Astrocyte (in vitro differentiated cells and primary cell): ENCODE data around the gene CHAF1B. TPM values are rescaled to one million over a fixed set of nuclear protein-coding genes. Genes with fewer than 3 reads are reported as not detected.

Experiments
- DNase-seq: peaks from one replicate; pipeline ENCODE4 v3.0.0-alpha.2; 2010; ENCODE audit warnings: low read depth
- FAIRE-seq: peaks from 2 replicates; lab custom pipeline; 2011; peaks lifted over from hg19 to GRCh38; lab: Jason Lieb, UNC
- H2AFZ ChIP-seq: 2 replicates; pipeline ENCODE4 v1.6.0; 2012; ENCODE audit warnings: low read depth, low read length, inconsistent platforms
- H3K27ac ChIP-seq: 2 replicates; pipeline ENCODE4 v1.5.1; 2011; ENCODE audit warnings: low read depth, low read length, inconsistent platforms
- H3K27me3 ChIP-seq: 2 replicates; pipeline ENCODE4 v1.6.0; 2011; ENCODE audit warnings: low read length, inconsistent platforms; ENCODE audit not compliant: insufficient read depth
- H3K36me3 ChIP-seq: 2 replicates; pipeline ENCODE4 v1.5.1; 2011; ENCODE audit warnings: low read length, inconsistent platforms; ENCODE audit not compliant: insufficient read depth
- H3K4me1 ChIP-seq: 2 replicates; pipeline ENCODE4 v1.5.1; 2011; ENCODE audit warnings: low read length, inconsistent platforms; ENCODE audit not compliant: insufficient read depth
- H3K4me2 ChIP-seq: 2 replicates; pipeline ENCODE4 v1.6.0; 2012; ENCODE audit warnings: low read length, inconsistent platforms
- H3K4me3 ChIP-seq: 2 replicates; pipeline ENCODE4 v1.5.1; 2011; ENCODE audit warnings: low read depth, mild to moderate bottlenecking, low read length, inconsistent platforms; ENCODE audit not compliant: insufficient read depth
- H3K79me2 ChIP-seq: 2 replicates; pipeline ENCODE4 v1.6.0; 2012; ENCODE audit warnings: mild to moderate bottlenecking, low read length, inconsistent platforms; ENCODE audit not compliant: insufficient read depth
- H3K9ac ChIP-seq: 2 replicates; pipeline ENCODE4 v1.6.0; 2012; ENCODE audit warnings: mild to moderate bottlenecking, low read length, inconsistent platforms
- H3K9me3 ChIP-seq: 2 replicates; pipeline ENCODE4 v1.5.1; 2012; ENCODE audit warnings: low read depth, mild to moderate bottlenecking, low read length, inconsistent platforms; ENCODE audit not compliant: insufficient read depth
- H4K20me1 ChIP-seq: 2 replicates; pipeline ENCODE4 v1.6.0; 2012; ENCODE audit warnings: low read length, inconsistent platforms; ENCODE audit not compliant: insufficient read depth
- H3K27ac Mint-ChIP-seq: one replicate; pipeline ENCODE4 v1.8.0; 2021; ENCODE audit warnings: mild to moderate bottlenecking, mixed read lengths; ENCODE audit not compliant: unreplicated experiment
- H3K27me3 Mint-ChIP-seq: one replicate; pipeline ENCODE4 v1.8.0; 2021; ENCODE audit warnings: low read depth, mixed read lengths; ENCODE audit not compliant: unreplicated experiment
- H3K36me3 Mint-ChIP-seq: one replicate; pipeline ENCODE4 v1.8.0; 2021; ENCODE audit warnings: low read depth, mixed read lengths; ENCODE audit not compliant: unreplicated experiment
- H3K4me1 Mint-ChIP-seq: one replicate; pipeline ENCODE4 v1.8.0; 2021; ENCODE audit warnings: low read depth, mixed read lengths; ENCODE audit not compliant: unreplicated experiment
- H3K4me3 Mint-ChIP-seq: one replicate; pipeline ENCODE4 v1.8.0; 2021; ENCODE audit warnings: mild to moderate bottlenecking, moderate library complexity, mixed read lengths; ENCODE audit not compliant: unreplicated experiment
- H3K9me3 Mint-ChIP-seq: one replicate; pipeline ENCODE4 v1.8.0; 2021; ENCODE audit warnings: mild to moderate bottlenecking, mixed read lengths; ENCODE audit not compliant: unreplicated experiment
- EZH2 ChIP-seq: IDR thresholded peaks from 2 replicates; pipeline ENCODE4 v1.6.1; 2012; ENCODE audit warnings: mild to moderate bottlenecking, low read length, inconsistent platforms; ENCODE audit not compliant: insufficient read depth
- total RNA-seq: library from RNA; stranded (reverse); gene quantifications from 2 replicates; pipeline ENCODE4 v1.2.1, GENCODE V29; 2021
- TF ChIP-seq, protein P1 (sequence below): IDR thresholded peaks from 2 replicates; pipeline ENCODE4 v1.5.1; 2011; ENCODE audit warnings: low read depth, mild to moderate bottlenecking, inconsistent platforms, low read length, moderate library complexity; ENCODE audit not compliant: insufficient read depth

Gene CHAF1B
- total RNA-seq, 1 donor from 2014 or later: 2.8 TPM

DNA sequence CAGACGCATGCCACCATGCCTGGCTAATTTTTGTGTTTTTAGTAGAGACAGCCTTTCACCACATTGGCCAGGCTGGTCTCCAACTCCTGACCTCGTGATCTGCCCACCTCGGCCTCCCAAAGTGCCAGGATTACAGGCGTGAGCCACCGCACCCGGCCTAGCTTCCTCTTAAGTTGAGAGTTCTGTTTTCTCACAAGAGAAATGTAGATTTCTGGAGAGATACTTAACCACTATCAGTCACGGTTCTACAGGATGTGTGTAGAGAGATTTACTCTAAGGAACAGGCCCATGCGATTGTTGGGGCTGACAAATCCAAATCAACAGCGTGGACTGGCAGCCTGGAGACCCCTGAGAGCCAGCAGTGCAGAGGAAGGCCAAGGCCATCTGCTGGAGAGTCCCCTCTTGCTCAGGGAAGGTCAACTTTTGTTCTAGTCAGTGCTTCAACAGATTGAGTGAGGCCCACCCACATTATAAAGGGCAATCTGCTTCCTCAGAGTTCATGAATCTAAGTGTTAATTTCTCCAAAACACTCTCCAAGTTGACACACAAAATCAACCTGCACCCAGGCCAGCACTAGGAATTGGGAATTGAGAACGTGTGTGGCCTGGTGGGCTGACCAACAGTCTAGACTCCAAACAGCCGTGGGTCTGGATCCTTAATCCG is 38.7 kb downstream of the CHAF1B start:
- H3K27ac ChIP-seq: no peak overlapping the region
- H3K4me2 ChIP-seq: no peak overlapping the region
- H3K9me3 ChIP-seq: no peaks in the 10 kb centered on the region
- no peak for DNase-seq
- H3K27me3 Mint-ChIP-seq: no peaks in the 10 kb centered on the region
- H3K4me3 ChIP-seq: no peak overlapping the region
- H3K36me3 ChIP-seq: no peaks in the 10 kb centered on the region
- H4K20me1 ChIP-seq: no peaks in the 10 kb centered on the region
- H3K4me3 Mint-ChIP-seq: no peak overlapping the region
- H3K4me1 Mint-ChIP-seq: peaks cover 25% of the 10 kb centered on the region
- no peaks in the 10 kb centered on the region for H3K9me3 Mint-ChIP-seq
- no peaks in the 10 kb centered on the region for H3K36me3 Mint-ChIP-seq
- TF ChIP-seq EZH2: no peak
- TF ChIP-seq, protein P1, sequence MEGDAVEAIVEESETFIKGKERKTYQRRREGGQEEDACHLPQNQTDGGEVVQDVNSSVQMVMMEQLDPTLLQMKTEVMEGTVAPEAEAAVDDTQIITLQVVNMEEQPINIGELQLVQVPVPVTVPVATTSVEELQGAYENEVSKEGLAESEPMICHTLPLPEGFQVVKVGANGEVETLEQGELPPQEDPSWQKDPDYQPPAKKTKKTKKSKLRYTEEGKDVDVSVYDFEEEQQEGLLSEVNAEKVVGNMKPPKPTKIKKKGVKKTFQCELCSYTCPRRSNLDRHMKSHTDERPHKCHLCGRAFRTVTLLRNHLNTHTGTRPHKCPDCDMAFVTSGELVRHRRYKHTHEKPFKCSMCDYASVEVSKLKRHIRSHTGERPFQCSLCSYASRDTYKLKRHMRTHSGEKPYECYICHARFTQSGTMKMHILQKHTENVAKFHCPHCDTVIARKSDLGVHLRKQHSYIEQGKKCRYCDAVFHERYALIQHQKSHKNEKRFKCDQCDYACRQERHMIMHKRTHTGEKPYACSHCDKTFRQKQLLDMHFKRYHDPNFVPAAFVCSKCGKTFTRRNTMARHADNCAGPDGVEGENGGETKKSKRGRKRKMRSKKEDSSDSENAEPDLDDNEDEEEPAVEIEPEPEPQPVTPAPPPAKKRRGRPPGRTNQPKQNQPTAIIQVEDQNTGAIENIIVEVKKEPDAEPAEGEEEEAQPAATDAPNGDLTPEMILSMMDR: no peak
- H3K4me1 ChIP-seq: peaks cover 18% of the 10 kb centered on the region
- no peaks in the 10 kb centered on the region for H3K27me3 ChIP-seq
- H3K9ac ChIP-seq: no peak overlapping the region
- peaks cover 2% of the 10 kb centered on the region for H3K79me2 ChIP-seq
- H2AFZ ChIP-seq: no peak overlapping the region
- FAIRE-seq: no peak
- H3K27ac Mint-ChIP-seq: peak overlapping the region; percentile 58

DNA sequence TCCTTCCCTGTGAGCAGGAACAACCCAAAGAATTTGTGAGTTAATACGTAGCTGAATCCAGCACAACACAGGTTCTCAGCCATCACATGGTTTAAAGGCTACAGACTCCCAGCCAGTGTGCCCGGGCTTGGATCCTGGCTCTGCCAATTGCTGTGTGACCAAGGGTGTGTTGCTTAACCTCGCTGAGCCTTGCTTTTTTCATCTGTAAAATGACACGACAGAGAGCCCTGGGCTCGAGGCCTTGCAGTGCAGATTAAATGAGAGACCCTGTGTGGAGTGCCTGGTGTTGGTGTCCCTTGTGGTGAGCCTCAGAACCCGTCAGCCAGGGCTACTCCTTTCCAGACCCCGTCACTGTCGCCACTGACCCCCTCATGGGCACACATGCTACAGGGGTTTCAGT is 39.4 kb downstream of the CHAF1B start:
- no peaks in the 10 kb centered on the region for H3K9me3 Mint-ChIP-seq
- no peak overlapping the region for H3K27ac ChIP-seq
- no peak for FAIRE-seq
- H4K20me1 ChIP-seq: no peaks in the 10 kb centered on the region
- no peaks in the 10 kb centered on the region for H3K27me3 ChIP-seq
- H3K27ac Mint-ChIP-seq: peak overlapping the region; percentile 74
- no peaks in the 10 kb centered on the region for H3K9me3 ChIP-seq
- H3K27me3 Mint-ChIP-seq: no peaks in the 10 kb centered on the region
- H3K36me3 Mint-ChIP-seq: no peaks in the 10 kb centered on the region
- no peak overlapping the region for H2AFZ ChIP-seq
- peaks cover 7% of the 10 kb centered on the region for H3K79me2 ChIP-seq
- TF ChIP-seq, protein P1: no peak
- no peak for TF ChIP-seq EZH2
- DNase-seq: no peak
- peaks cover 31% of the 10 kb centered on the region for H3K4me1 Mint-ChIP-seq
- no peaks in the 10 kb centered on the region for H3K36me3 ChIP-seq
- no peak overlapping the region for H3K9ac ChIP-seq
- no peak overlapping the region for H3K4me3 Mint-ChIP-seq
- H3K4me1 ChIP-seq: peaks cover 25% of the 10 kb centered on the region
- no peak overlapping the region for H3K4me2 ChIP-seq
- no peak overlapping the region for H3K4me3 ChIP-seq

DNA sequence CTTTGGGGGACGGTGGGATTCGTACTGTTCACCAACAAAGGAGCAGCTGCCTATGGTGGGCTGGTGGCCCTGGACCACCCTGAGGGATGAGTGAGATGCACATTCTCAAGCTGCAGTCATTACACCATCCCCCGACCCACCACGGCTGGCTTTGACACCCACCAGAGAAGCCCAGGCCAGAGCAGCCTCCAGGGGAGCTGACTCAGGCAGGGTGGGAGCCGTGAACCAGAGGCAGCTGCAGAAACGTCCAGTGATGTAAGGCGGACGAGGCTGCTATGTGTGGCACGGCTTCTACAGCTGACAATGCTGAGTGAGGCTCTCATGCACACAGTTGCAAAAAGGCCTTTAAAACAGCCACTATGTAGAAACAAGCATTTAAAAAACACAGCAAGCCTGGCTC is 40.1 kb downstream of the CHAF1B start:
- H3K4me3 Mint-ChIP-seq: no peak overlapping the region
- H3K36me3 Mint-ChIP-seq: no peaks in the 10 kb centered on the region
- Histone ChIP-seq H3K27me3 (no peaks in the 10 kb centered on the region), H3K9me3 (no peaks in the 10 kb centered on the region), H3K9ac (peak overlapping the region; percentile 17), H3K27ac (peak overlapping the region; percentile 28), H3K79me2 (peaks cover 7% of the 10 kb centered on the region), H4K20me1 (no peaks in the 10 kb centered on the region), H3K4me3 (no peak overlapping the region), H3K4me2 (no peak overlapping the region), H2AFZ (no peak overlapping the region), H3K36me3 (no peaks in the 10 kb centered on the region), H3K4me1 (peaks cover 25% of the 10 kb centered on the region)
- no peaks in the 10 kb centered on the region for H3K9me3 Mint-ChIP-seq
- DNase-seq (peak; percentile 73), FAIRE-seq (no peak)
- H3K4me1 Mint-ChIP-seq: peaks cover 33% of the 10 kb centered on the region
- H3K27ac Mint-ChIP-seq: peak overlapping the region; percentile 74
- no peaks in the 10 kb centered on the region for H3K27me3 Mint-ChIP-seq
- no peak for TF ChIP-seq EZH2
- TF ChIP-seq, protein P1: no peak
